Parathyroid adenoma (tissue), 2 donors: Measurements from ENCODE around the gene SIK3.

Experiments
- H2AFZ ChIP-seq: fragments of 300-600 bp; sonication (generic); one replicate; pipeline ENCODE4 v1.7.0; 2017; ENCODE audit warnings: antibody characterized with exemption, mild to moderate bottlenecking
- H3K27ac ChIP-seq: fragments of 300-600 bp; sonication (generic); one replicate; pipeline ENCODE4 v1.7.0; 2017
- H3K27me3 ChIP-seq: fragments of 300-600 bp; sonication (generic); one replicate; pipeline ENCODE4 v1.7.0; 2017; ENCODE audit warnings: low read length; ENCODE audit not compliant: control insufficient read depth, insufficient read depth
- H3K36me3 ChIP-seq: fragments of 300-600 bp; sonication (generic); one replicate; pipeline ENCODE4 v1.7.0; 2017; ENCODE audit warnings: low read length; ENCODE audit not compliant: control insufficient read depth, insufficient read depth
- H3K4me1 ChIP-seq: fragments of 300-600 bp; sonication (generic); one replicate; pipeline ENCODE4 v1.7.0; 2017; ENCODE audit warnings: control low read depth
- H3K4me2 ChIP-seq: fragments of 300-600 bp; sonication (generic); one replicate; pipeline ENCODE4 v1.7.0; 2017; ENCODE audit warnings: low read length
- H3K4me3 ChIP-seq: fragments of 300-600 bp; sonication (generic); one replicate; pipeline ENCODE4 v1.7.0; 2017; ENCODE audit warnings: low read depth, low read length
- H3K79me2 ChIP-seq: fragments of 300-600 bp; sonication (generic); one replicate; pipeline ENCODE4 v1.7.0; 2017; ENCODE audit warnings: control low read depth
- H3K9ac ChIP-seq: fragments of 300-600 bp; sonication (generic); one replicate; pipeline ENCODE4 v1.7.0; 2017; ENCODE audit warnings: mild to moderate bottlenecking
- H3K9me3 ChIP-seq: fragments of 300-600 bp; sonication (generic); one replicate; pipeline ENCODE4 v1.7.0; 2017; ENCODE audit warnings: low read length; ENCODE audit not compliant: control insufficient read depth
- TF ChIP-seq, protein P1 (sequence below): fragments of 300-600 bp; sonication (generic); IDR thresholded peaks from one replicate; pipeline ENCODE4 v1.7.0; 2017; ENCODE audit warnings: antibody characterized with exemption, mild to moderate bottlenecking
- donor health status: primary hyperparathyroidism.

Gene SIK3

GRCh38 chr11:117016747-117017146 is 81.5 kb downstream of the SIK3 start:
- Histone ChIP-seq H3K4me2 (no peak overlapping the region), H3K27ac (no peak overlapping the region), H3K27me3 (no peaks in the 10 kb centered on the region), H3K36me3 (no peaks in the 10 kb centered on the region), H3K79me2 (peaks cover 12% of the 10 kb centered on the region), H3K9me3 (no peaks in the 10 kb centered on the region), H2AFZ (no peak overlapping the region), H3K9ac (no peak overlapping the region), H3K4me1 (peaks cover 3% of the 10 kb centered on the region), H3K4me3 (no peak overlapping the region)
- TF ChIP-seq, protein P1, sequence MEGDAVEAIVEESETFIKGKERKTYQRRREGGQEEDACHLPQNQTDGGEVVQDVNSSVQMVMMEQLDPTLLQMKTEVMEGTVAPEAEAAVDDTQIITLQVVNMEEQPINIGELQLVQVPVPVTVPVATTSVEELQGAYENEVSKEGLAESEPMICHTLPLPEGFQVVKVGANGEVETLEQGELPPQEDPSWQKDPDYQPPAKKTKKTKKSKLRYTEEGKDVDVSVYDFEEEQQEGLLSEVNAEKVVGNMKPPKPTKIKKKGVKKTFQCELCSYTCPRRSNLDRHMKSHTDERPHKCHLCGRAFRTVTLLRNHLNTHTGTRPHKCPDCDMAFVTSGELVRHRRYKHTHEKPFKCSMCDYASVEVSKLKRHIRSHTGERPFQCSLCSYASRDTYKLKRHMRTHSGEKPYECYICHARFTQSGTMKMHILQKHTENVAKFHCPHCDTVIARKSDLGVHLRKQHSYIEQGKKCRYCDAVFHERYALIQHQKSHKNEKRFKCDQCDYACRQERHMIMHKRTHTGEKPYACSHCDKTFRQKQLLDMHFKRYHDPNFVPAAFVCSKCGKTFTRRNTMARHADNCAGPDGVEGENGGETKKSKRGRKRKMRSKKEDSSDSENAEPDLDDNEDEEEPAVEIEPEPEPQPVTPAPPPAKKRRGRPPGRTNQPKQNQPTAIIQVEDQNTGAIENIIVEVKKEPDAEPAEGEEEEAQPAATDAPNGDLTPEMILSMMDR: no peak

- no peak overlapping the region for H3K4me3 ChIP-seq
- H3K4me2 ChIP-seq: no peak overlapping the region
- H3K36me3 ChIP-seq: no peaks in the 10 kb centered on the region
- H2AFZ ChIP-seq: no peak overlapping the region
- no peak overlapping the region for H3K9ac ChIP-seq
- peaks cover 3% of the 10 kb centered on the region for H3K4me1 ChIP-seq
- peaks cover 9% of the 10 kb centered on the region for H3K79me2 ChIP-seq
- TF ChIP-seq, protein P1: no peak
- H3K27me3 ChIP-seq: no peaks in the 10 kb centered on the region
- H3K9me3 ChIP-seq: no peaks in the 10 kb centered on the region
- H3K27ac ChIP-seq: no peak overlapping the region
Observed at GRCh38 chr11:117016246-117016645, 82.0 kb downstream of the SIK3 start.

- Histone ChIP-seq H3K9me3 (no peaks in the 10 kb centered on the region), H3K4me2 (no peak overlapping the region), H3K4me3 (no peak overlapping the region), H3K36me3 (no peaks in the 10 kb centered on the region), H3K27ac (no peak overlapping the region), H3K4me1 (no peaks in the 10 kb centered on the region), H3K27me3 (no peaks in the 10 kb centered on the region), H3K79me2 (peaks cover 13% of the 10 kb centered on the region), H2AFZ (no peak overlapping the region), H3K9ac (no peak overlapping the region)
- TF ChIP-seq, protein P1: no peak
Observed at GRCh38 chr11:117011541-117011898, 86.7 kb downstream of the SIK3 start.

DNA sequence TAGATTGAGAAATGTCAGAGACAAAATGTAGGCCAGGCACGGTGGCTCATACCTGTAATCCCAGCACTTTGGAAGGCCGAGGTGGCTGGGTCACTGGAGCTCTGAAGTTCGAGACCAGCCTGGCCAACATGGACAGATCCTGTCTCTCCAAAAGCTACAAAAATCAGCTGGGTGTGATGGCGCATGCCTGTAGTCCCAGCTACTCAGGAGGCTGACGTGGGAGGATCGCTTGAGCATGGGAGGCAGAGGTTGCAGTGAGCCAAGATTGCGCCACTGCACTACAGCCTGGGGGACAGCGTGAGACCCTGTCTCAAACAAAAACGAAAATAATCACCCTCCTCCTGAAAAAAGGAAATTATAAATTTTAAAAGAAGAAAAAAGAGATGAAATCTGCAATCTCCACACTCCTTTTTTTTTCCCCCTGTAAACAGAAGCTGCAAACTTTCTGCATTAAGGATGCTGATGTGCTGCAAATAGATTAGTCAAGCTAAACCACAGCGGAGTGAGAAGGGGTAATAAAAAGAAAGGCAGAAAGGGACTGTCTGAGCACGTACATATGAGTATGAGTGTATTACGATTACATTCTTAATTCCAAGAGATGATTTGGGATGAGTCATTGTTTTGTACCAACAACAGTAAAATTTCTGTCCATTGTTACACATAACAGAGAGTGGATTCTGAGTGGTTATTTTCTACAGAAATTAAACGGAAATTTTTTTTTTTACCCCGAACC is 87.3 kb downstream of the SIK3 start:
- no peak overlapping the region for H3K27ac ChIP-seq

More for the DNA sequence above, 87.3 kb downstream of the SIK3 start:
- Histone ChIP-seq H3K4me3 (no peak overlapping the region), H2AFZ (no peak overlapping the region), H3K27me3 (no peaks in the 10 kb centered on the region), H3K9me3 (no peaks in the 10 kb centered on the region), H3K79me2 (peaks cover 12% of the 10 kb centered on the region), H3K4me1 (no peaks in the 10 kb centered on the region), H3K4me2 (no peak overlapping the region), H3K9ac (no peak overlapping the region), H3K36me3 (no peaks in the 10 kb centered on the region)
- TF ChIP-seq, protein P1: no peak
